DMS79 treated with DMSO at 0.1 percent for 48 hours (cell line): ENCODE data around the gene GCHFR.

Source experiments
- DNase-seq: peaks from one replicate; lab custom pipeline; 2025; lab: John Stamatoyannopoulos, UW

Gene GCHFR

DNA sequence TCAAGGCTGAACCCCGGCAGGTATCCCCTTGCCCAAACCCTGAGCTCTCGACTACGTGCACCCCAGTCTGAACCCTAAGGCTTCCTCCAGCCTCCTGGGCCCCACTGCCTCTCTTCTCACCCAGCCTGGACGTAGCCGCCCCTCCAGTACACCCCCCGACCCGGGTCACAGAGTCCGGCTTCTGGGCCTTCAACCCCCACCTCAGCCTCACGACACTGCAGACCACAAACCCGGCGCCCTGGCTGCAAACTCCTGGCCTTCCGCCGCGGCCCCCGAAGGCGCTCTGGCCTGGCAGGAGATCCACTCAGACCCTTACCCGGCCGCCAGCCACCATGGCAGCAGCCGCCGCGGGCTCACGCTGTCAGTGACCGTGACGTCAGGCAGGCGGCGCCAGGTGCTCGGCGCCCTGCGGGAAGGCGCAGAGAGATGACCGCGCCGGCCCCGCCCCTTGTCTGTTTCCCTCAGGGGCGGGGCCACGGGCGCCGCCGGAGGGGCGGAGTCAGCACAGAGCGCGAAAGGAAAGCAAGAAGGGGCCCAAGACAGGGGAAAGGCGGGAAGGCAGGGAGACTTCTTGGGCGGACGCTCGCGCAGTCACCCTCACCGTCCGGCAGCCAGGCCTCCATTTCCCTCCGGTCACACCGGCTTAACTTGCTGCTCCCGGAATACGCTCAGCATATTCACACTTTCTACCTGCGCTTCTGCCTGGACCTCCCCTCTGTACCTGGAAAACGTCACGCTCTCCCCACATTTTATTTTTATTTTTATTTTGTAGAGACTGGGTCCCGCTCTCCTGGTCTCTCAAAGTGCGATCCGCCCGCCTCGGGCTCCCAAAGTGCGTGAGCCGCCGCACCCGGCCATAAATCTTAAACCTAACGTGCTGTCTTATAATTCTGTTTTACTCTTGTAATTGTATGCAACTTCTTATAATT lies 8.7 kb upstream of the GCHFR start, which contains the start of gene RMDN3:
Gene RMDN3, minus strand, starts transcription at position 372 of the 929 bp plus-strand sequence. CDS start 471 bp downstream, outside the sequence.
- peak; percentile 75 for DNase-seq

DNA sequence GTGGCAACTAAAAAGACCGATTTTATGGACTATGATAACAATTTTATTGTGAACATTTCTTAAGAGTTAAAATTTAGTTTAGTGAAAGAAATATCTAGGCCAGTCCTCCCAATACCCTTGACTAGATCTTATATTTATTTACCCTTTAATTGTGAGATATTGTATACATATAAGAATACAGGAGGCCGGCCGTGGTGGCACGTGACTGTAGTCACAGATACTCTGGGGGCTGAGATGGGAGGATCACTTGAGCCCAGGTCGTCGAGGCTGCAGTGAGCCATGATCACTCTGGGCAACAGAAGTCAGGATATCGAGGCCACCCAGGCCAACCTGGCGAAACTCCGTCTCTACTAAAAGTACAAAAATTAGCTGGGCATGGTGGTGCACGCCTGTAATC lies 8.1 kb upstream of the GCHFR start:
- DNase-seq = peak; percentile 29

DNA sequence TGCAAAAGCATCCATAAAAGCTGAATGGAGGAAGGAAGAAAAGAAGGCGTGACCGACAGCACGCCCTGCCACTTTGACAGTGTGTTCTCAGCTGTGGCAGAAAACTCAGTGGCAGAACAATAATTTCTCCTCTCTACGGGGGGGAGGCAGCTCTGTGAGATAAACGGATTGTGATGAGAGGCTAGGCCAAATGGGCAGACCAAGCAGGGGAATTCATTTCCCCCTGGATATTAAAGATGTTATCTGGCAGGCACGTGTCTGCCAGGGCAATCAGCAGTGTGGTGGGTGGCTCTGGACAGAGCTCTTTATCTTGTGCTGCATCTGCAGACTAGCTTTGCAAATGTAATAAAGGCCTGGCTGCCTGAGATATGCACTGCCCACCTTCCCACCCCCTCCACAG lies 6.9 kb upstream of the GCHFR start:
- no peak for DNase-seq

DNA sequence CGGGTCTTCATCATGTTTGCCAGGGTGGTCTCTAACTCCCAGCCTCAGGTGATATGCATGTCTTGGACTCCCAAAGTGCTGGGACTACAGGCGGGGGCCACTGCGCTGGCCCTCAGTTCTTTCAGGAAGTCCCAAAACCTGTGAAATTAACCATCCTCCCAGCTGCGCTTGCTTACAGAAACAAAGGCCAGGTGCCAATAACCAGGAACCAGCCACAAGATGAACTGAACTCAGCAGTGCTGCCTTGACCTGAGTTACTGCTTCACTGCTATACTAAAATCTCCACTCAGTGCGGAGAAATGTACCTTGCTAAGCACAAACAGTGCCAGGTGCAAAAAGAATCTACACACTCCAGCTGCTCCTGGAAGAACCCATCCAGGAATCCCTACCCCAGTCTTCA lies 3.9 kb upstream of the GCHFR start:
- DNase-seq = no peak

DNA sequence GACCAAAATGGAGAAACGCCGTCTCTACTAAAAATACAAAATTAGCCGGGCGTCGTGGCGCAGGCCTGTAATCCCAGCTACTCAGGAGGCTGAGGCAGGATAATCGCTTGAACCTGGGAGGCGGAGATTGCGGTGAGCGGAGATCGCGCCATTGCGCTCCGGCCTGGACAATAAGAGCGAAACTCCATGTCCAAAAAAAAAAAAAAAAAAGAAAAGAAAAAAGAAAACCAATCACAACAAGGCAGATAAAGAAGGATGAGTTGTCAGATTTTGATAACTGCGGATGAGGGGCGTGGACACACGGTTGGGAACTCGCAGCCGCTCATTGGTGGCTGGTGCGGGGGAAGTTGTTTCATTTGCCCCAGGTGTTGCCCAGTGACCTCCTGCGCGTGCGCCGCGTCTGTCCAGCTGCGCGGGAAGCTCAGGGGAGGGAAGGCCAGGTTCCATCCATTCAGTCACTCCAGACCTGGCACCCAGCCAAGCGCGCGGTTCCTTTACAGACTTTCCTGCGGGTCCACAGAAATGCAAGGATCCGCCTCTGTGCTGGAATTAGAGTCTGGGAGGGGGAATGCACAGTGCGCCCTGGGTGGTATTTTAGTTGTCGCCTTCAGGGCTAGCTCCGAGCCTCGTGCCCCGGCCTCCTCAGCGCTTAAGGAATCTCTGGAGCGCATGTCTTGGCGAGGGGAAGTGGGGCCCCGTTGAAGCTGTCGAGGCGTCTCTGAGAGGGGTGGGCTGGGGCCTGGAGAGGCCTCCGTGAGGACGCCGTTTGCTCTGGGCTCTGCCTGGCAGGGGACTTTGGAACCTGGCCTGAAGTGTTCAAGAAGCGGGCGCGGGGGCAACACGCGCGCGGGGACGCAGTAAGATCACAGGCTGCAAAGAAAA lies 708 bp upstream of the GCHFR start:
- DNase-seq = peak; percentile 61

DNA sequence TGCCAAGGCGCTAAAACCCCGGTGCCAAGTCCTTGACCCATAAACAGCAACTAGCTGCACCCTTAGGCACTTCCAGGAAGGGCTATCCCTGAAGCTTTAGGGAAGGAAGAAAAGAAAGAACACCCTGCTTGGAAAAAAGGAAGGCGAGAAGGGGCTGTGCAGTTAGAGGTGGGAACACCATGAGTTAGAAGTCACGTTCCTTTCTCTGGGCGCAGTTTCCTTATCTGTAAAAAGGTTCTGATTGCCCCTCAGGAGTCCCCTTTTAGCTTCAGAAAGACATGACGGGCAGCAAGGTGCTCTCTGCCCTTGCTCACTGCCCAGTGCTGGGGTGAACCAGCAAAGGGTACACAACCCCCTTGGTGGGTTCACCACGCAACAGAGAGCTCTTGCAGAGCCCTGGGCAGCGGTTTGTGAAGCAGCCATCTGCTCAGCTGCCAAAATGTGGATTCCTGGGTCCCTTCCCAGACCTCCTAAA lies 798 bp downstream of the GCHFR start:
- DNase-seq = peak; percentile 18

DNA sequence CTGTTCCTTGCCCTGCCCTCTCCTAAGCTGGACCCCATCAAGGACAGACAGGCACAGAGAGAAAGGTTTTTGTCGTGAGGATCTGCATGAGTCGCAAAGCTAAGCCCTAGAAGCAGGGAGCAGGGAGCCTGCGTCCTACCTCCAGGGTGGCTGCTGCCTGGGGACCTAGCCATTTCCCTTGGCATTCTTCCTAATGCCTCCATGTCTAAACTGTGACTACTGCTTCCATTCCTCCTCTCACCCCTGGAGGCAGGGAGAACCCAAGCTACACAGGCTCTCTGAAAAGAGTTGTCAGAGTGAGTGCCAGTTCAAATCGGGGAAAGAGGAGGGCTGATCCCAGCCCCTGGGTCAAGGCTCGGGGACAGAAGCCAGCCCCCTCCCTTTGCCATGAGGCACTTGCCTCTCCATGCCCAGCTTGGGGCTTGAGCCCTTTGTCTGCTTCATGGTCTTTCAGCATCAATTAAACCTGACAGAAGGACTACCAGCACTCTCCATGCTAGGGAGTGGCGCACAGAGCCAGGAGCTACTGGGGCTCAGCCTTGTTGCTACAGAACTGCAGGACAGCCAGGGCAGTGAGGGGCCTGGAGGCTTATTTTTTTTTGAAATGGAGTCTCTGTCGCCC lies 2.4 kb downstream of the GCHFR start:
- no peak for DNase-seq

DNA sequence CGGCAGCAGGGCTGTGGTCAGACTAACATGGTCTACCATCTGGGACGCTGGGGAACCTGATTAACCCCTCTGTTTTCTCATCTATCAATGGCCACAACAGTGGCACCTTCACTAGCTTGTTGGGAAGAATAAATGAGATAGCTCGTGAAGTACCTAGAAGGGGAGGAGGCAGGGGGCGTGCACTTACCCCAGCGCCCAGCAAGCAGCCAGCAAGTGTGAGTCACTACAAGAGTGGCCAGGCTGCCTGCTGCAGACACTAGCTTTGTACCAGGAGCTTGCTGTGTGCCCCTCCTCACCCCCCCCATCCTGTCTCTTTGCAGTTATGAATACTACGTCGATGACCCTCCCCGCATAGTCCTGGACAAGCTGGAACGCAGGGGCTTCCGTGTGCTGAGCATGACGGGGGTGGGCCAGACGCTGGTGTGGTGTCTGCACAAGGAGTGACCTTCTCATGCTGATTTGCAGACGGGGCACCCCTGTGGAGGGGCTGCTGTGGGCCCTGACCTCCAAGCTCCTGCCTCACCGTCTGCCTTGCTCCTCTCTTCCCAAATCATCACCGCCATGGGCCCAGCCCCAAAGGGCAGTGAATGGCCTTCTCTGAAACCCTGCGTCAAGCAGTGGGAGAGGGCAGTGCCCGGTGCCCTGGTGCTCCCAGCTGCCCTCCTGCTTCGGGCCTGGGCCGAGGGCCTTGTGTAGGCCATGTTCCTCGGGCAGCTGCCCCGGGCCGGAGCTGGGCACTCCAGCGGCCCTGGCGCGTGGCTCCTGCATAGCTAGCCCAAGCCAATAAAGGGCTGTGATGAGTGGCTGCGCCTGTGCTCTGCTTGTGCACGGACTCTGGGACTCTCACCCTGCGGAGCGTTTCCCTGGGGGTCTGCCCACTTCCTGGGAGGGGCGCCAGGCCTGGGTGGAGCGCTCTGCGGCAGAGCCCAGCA lies 3.3 kb downstream of the GCHFR start:
- DNase-seq = no peak

DNA sequence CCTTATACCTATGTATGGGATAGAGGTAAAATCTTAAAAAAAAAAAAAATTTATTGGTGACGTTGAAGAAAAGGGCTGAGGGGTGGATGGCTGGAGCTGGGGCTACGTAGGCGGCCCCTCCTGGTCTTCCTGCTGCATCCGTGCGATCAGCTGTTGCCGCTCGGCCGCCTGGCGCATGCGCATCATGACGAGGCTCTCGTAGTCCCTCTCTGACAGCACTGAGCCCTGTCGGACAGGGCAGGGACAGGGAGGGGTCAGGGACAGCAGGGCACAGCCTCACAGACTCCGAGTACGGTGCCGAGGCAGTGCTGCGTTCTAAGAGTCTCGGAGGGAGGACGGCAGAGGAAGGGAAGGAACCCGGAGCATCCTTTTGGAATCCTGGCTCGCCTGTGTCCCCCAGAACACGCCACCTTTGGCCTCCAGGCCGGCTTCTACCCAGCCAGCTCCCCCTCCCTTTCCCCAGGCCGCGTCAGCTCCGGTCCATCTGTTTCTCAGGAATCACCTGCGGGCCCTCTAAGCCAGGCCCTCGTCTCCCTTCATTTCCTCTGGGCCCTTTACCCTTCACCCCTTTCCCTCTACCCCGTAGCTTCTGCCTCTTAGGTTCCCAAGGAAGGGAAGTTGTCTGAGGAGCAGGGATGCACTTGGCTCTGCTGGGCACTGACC lies 4.1 kb downstream of the GCHFR start:
- DNase-seq = no peak

DNA sequence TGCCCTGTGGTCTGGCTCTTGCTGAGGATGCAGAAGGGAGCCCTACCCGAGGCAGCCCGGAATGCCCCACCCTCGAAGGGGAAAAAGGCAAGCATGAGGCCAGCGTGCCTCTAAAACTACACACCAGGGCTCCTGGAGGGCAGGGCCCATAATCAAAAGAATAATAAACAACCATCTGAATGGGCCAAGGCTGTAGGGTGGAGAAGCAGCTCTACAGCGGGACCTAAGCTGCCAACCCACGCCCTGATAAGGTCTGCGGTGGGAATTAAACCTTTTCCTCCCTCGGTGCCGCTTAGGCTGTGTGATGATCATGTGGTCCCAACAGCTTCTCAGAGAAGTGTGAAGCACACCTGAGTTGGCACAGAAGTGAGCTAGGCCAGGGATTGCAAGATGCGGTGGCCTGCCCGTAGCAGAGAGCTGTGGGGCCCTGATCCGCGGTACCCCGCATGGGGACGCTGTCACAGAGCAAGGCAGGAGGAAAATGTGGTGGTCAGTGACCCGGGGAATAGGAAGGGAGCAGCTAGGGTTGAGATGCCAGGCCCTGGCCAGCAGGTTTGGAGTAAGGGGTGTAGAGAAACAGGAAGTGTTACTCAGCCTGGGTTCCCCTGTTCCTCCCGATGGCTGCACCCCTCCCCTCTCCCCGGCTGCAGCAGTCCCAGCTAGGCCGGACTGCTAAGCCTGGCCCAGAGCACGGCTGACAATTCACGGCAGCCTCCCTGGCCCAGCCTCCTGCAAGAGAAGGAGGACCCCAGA lies 4.8 kb downstream of the GCHFR start:
- no peak for DNase-seq

DNA sequence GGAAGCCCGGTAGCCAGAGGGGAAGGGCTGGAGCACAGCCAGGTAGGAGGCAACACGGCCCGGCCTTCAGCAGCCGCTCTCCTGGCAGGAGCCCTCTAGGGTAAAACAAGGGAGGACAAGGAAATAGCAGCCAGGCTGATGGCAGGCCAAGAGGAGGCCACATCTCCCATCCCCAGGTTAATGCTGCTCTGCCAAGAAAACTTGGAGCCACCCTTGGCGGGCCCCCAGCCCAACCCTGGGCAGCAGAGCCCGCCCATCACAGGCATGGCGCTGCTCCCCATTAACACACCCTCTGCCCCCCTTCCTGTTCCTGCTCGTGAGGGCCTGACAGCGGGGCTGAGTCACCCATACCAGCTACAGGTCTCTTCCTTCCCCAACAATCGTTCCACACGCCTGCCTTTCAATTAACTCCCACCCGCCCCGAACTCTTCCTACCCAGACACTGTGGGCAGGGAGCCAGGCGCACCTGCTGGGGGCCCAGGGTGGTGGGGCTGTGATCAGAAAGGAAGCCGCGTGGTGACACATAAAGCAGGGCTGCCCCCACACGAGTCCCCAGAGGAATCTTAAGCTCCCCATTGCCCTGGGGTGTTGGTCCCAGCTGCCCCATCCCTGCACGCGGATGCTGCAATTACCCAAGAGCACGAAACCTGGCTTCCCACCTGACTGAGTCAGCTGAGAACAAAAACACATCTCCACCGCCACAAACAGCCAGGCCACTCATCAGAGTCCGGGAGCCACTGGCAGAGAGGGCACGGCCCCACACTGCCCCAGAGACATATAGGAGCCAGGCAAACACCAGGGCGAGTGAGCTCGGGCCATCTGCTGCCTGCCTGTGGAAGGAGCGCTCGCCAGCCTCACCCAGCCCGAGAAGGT lies 5.6 kb downstream of the GCHFR start, which contains the start of gene C15orf62:
Gene C15orf62, plus strand, starts transcription at position 707 of the 873 bp plus-strand sequence. CDS start 516 bp downstream, outside the sequence.
- peak; percentile 73 for DNase-seq

DNA sequence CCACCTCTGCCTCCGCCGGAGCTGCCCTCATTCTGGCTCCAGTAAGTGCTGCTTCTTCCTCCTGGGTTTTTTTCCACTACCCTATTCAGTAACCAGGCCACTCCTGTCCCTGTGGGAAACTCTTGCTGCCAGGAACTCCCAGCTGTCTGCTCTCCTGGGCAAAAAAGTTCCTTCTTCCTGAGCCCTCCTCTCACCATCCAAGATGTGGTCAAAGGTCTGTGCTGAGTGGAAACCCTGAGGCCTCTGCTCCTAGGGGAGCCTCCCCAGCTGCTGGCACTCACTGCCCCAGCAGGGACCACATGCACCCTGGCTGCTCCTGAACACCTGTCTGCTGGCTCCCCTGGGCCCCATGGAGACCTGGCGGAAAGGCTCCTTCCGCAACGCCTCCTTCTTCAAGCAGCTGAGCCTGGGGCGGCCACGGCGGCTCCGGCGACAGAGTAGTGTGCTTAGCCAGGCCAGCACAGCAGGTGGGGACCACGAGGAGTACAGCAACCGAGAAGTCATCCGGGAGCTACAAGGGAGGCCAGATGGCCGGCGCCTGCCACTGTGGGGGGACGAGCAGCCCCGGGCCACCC lies 6.4 kb downstream of the GCHFR start:
- peak; percentile 43 for DNase-seq

DNA sequence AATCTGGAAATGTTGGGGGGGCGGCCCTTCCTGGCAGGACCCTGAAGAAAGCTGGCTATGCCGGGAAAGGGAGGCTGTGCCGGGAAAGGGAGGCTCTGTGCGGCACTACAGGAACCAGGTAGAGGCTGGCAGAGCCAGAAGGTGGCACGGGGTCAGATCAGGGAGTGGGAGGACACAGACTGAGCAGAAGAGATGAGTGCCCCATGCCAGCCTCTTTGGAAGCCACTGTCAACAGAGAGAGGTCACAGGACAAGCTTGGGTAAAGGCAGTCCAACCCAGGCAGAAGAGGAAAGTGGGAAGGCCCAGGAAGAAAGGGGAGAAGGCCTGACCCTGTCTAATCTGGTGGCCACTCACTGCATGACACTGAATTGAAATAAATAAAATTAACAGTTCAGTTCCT lies 7.4 kb downstream of the GCHFR start:
- DNase-seq = no peak

DNA sequence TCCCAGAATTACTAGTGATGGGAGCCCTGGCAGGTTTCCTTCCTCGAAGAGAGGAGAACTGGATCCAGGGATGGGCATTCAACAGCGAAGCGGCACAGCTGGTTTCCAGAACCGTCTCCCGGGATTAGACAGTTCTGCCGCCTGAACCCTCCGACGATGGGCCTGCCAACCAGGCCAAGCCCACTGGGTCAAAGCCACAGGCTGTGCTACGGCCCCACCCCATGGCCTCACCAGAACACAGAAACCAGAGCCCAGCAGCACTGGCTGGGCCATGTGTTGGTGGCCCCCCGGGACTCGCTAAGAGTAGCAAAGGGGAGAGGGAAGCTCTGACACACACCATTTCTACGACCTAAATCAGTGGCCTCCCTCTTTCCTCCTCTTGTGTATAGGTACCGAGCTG lies 8.1 kb downstream of the GCHFR start:
- no peak for DNase-seq

DNA sequence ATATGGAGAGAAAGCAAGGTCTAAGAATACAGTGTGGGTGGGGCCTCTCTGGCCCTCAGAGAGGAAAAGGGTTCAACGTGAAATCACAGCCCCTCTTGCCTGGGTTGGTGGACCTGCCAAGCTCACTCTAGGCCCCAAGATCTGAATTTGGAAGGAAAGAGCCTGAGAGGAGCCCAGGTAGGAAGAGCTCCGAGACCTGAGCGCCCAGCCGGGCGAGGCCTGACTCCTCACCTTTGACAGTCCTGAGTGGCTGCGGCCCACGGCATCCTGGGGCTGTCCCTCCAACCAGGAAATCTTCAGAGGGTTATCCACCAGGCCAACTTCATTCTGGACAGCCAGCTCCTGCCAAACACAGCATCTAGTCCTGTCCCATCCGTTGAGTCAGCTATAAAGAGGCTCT lies 9.6 kb downstream of the GCHFR start:
- DNase-seq = no peak

DNA sequence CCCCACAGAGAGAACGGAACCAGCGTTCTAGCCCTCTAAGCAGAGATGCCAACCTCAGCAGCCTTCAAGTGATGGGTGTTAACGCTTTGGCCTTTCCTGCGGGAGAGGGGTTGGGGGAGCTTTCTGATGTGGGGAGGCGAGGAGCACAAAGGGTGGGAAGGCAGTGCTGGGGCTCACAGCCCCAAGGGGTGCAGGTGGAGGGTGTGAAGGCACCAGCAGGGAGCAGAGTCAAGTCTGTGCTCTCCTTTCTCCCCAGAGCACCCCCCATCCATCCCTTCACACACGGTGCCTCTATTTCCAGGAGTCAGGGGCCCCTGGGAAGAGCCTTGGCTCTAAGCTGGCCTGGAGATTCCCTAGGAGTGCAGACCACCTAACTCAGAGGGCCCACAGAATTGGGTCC lies 10.0 kb downstream of the GCHFR start:
- no peak for DNase-seq

DNA sequence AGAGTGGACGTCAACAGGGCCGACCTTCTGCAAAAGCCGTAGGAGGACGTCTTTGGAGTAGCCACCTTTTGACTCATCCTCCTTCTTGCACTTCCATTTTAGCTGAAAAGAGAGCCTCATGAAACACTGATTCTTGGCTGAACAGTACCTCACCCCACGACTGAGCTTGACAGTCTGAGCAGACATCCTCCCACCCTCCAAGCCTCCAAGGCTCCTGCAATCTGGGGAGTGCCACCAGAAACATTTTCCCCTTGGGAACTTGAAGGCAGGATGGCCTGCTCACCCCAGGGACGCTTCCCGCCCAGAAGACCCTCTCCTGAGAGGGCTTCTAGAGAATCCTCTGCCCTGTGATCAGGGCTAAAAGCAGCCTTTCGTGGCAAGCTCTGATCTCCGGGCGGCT lies 11.1 kb downstream of the GCHFR start:
- no peak for DNase-seq
